Heart left ventricle (tissue), 16 donors: Measurements from ENCODE around the gene FNDC3B. TPM values are rescaled to one million over a fixed set of nuclear protein-coding genes. Genes with fewer than 3 reads are reported as not detected.

Source experiments
- ATAC-seq, 4 donors: fragments of 200-7000 bp; cut with Tn5 transposase; one replicate each; pipeline ENCODE4 v1.9.1; 2020 to 2022; ENCODE audit warnings: moderate library complexity in 4 of 4, mild to moderate bottlenecking in 3 of 4, moderate number of reproducible peaks in 1 of 4
- DNase-seq, 5 donors: peaks; one replicate each; pipeline ENCODE4 v3.0.0-alpha.2; 2020
- H3K27ac ChIP-seq, 12 donors: fragments of 200-600 bp; sonication (generic) in 4 of 12; one replicate each; pipeline versions ENCODE4 v1.5.0 to v1.8.0; 2016 to 2022; ENCODE audit warnings: mild to moderate bottlenecking in 2 of 12
- H3K27me3 ChIP-seq, 9 donors: fragments of 200-600 bp; sonication (generic) in 2 of 9; one replicate each; pipeline versions ENCODE4 v1.5.1 to v1.8.0; 2016 to 2022; ENCODE audit warnings: mild to moderate bottlenecking in 3 of 9
- H3K36me3 ChIP-seq, 9 donors: fragments of 200-600 bp; sonication (generic) in 2 of 9; one replicate each; pipeline versions ENCODE4 v1.5.0 to v1.8.0; 2018 to 2022; ENCODE audit warnings: mild to moderate bottlenecking in 2 of 9
- H3K4me1 ChIP-seq, 12 donors: fragments of 200-600 bp; sonication (generic) in 4 of 12; one replicate each; pipeline versions ENCODE4 v1.5.0 to v1.8.0; 2016 to 2022; ENCODE audit warnings: mild to moderate bottlenecking in 3 of 12
- H3K4me3 ChIP-seq, 12 donors: fragments of 200-600 bp; sonication (generic) in 4 of 12; one replicate each; pipeline versions ENCODE4 v1.5.0 to v1.8.0; 2017 to 2022; ENCODE audit warnings: mild to moderate bottlenecking in 9 of 12, moderate library complexity in 4 of 12
- H3K9me3 ChIP-seq, 12 donors: fragments of 200-600 bp; sonication (generic) in 4 of 12; one replicate each; pipeline versions ENCODE4 v1.5.0 to v1.8.0; 2016 to 2022; ENCODE audit warnings: mild to moderate bottlenecking in 1 of 12
- CTCF ChIP-seq, 12 donors: fragments of 200-600 bp; sonication (generic) in 4 of 12; IDR thresholded peaks; one replicate each; pipeline versions ENCODE4 v1.5.0 to v1.8.0; 2018 to 2022; ENCODE audit warnings: antibody characterized with exemption in 12 of 12, mild to moderate bottlenecking in 5 of 12
- POLR2A ChIP-seq, 2 donors: fragments of 450-650 bp; IDR thresholded peaks; one replicate each; pipeline ENCODE4 v1.6.1; 2017; ENCODE audit warnings: antibody characterized with exemption in 2 of 2, mild to moderate bottlenecking in 2 of 2, moderate library complexity in 2 of 2
- WGBS, 4 donors: extraction: QIAGEN DNeasy Blood & Tissue Kit in 2 of 4; methylation state at CpG; one replicate each; pipeline versions ENCODE4 v1.1.5 to v1.1.7; 2013 to 2018; 5-methylcytosine and 5-hydroxymethylcytosine counted together
- intact Hi-C, 10 donors: fragments of 100-400 bp; cut with DNase I; formaldehyde crosslinking; loops; one replicate each; pipeline versions ENCODE4 v1.11.1 to v1.14.2; 2022
- polyA plus RNA-seq, 2 donors: library from polyadenylated mRNA; stranded (reverse); fragments of 200-250 nt; gene quantifications; one replicate each; pipeline ENCODE4 v1.2.3, GENCODE V29; 2013
- total RNA-seq, 9 donors: library from RNA; depleted of rRNA in 2 of 9; stranded (reverse); fragments of >200 nt in 2 of 9; fragmentation: NEBNext Ultra II Directional in 3 of 9; extraction: Animal tissue kit (Norgen Biotek cat#: 25700) in 3 of 9; gene quantifications; one replicate each; pipeline versions ENCODE4 v1.1.0 to v1.2.4, GENCODE V29; 2016 to 2023
- donor health status: ischemic (EF 13 %, LVEDD 7.1; RV severe dilation, severe dysfunction).
- donor health status: healthy with polysubstance abuse.
- donor health status: DM: no; HTN: yes; CAD: no.
- donor health status: DM: no; HTN: no; CAD: no.
- donor health status: ischemic (EF 25% LVEDD 6.9; RV normal size, moderate dysfunction).
- donor health status: ischemic (EF 25% LVEDD 5.7; RV mildly dilated, moderate dysfunction).
- donor health status: healthy.
- donor health status: DM: yes; HTN: yes; CAD: no.
- donor health status: ischemic (EF 35%, LVEDD 5.7; RV mildly dilated, moderate dysfunction).
- donor health status: nonischemic (EF 11% LVEDD 7.7; RV severe dilation, severe dysfunction).
- donor health status: DM: yes; HTN: yes; CAD: no.
- donor health status: PGD.
- donor health status: ischemic (EF 29% LVEDD 5.4; RV normal size, mild dysfunction).
- donor health status: nonischemic (EF 23%, LVEDD 6.1; RV moderate dilation, normal function).

Gene FNDC3B
- total and polyA plus RNA-seq, 11 donors = 9.4 to 113 (median 68.2) TPM

DNA sequence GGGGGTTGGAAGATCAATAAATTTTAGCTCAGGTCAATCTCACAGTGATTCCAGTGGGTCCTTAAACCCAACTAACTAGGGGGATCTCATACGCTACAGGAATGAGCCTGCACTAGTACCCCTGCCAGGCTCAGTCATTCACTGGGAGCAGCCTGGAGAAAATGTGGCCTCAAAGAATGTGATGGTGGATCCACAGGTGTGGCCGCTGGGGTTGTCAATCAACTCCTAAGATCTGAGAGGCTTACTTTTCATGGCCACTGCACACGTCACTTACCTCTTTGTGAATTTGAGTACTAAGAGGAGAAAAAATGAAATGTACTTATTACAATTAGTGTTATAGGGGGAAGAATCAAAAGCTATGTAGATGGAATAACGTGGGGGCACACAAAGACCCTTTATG lies 17.5 kb upstream of the FNDC3B start:
- H3K4me1 ChIP-seq = no peaks in the 10 kb centered on the region
- H3K27ac ChIP-seq = no peak overlapping the region
- intact Hi-C loops = no loop called here
- WGBS, 4 donors = 91 to 99% (median 92%) methylated on average over 4 of the region's 4 CpGs
- ATAC-seq (no peak), DNase-seq (no peak)
- peaks cover 0 to 4% (median 0%) of the 10 kb centered on the region in 12 donors for H3K9me3 ChIP-seq
- H3K27me3 ChIP-seq = no peaks in the 10 kb centered on the region
- no peaks in the 10 kb centered on the region for H3K36me3 ChIP-seq
- H3K4me3 ChIP-seq = no peak overlapping the region
- TF ChIP-seq POLR2A (IDR thresholded peaks at IDR 0.05) = no peak
- TF ChIP-seq CTCF (IDR thresholded peaks at IDR 0.05) = no peak

DNA sequence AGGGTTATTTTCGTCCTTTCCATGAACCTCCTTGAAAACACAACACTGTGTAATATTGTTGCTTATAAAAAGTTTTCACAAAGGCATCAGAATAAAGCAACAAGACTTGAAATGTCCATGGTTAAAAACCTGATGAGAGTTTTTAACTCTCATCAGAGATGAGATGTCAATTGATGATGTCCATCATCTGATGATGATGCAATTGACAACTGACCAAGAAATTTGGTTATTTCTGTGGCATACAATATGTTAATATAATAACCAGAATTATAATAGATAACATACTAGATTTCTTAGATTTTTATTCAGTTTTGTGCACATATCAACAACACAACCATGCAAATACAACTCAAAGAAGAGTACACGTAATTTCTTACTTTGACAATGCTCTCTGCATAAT lies 15.5 kb upstream of the FNDC3B start:
- Histone ChIP-seq H3K4me1 (no peaks in the 10 kb centered on the region), H3K4me3 (no peak overlapping the region), H3K36me3 (no peaks in the 10 kb centered on the region), H3K27me3 (no peaks in the 10 kb centered on the region), H3K27ac (no peak overlapping the region), H3K9me3 (no peaks in the 10 kb centered on the region)
- DNase-seq (no peak), ATAC-seq (no peak)
- intact Hi-C loops = no loop called here
- 85 to 94% (median 89%) methylated on average over 2 of the region's 2 CpGs for WGBS, 4 donors
- TF ChIP-seq POLR2A (IDR thresholded peaks at IDR 0.05) (no peak), CTCF (IDR thresholded peaks at IDR 0.05) (no peak)

DNA sequence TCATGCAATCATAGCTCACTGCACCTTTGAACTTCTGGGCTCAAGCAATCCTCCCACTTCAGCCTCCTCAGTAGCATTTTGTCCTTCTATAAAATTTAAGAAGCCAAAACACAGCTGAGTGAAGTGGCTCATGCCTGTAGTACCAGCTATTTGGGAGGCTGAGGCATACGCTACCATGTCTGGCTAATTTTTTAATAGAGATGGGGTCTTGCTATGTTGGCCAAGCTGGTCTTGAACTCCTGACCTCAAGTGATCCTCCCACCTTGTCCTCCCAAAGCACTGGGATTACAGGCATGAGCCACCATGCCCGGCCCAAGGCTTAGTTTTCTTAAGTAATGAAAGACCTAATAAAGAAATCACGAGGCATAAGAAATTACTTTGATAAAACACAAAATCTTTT lies 14.7 kb upstream of the FNDC3B start:
- no peak for TF ChIP-seq POLR2A (IDR thresholded peaks at IDR 0.05)
- Histone ChIP-seq H3K9me3 (no peaks in the 10 kb centered on the region), H3K4me3 (no peak overlapping the region), H3K4me1 (no peaks in the 10 kb centered on the region), H3K36me3 (no peaks in the 10 kb centered on the region), H3K27me3 (no peaks in the 10 kb centered on the region), H3K27ac (no peak overlapping the region)
- ATAC-seq (no peak), DNase-seq (no peak)
- intact Hi-C loops = no loop called here
- 95 to 98% (median 97%) methylated on average over 3 of the region's 3 CpGs for WGBS, 4 donors

DNA sequence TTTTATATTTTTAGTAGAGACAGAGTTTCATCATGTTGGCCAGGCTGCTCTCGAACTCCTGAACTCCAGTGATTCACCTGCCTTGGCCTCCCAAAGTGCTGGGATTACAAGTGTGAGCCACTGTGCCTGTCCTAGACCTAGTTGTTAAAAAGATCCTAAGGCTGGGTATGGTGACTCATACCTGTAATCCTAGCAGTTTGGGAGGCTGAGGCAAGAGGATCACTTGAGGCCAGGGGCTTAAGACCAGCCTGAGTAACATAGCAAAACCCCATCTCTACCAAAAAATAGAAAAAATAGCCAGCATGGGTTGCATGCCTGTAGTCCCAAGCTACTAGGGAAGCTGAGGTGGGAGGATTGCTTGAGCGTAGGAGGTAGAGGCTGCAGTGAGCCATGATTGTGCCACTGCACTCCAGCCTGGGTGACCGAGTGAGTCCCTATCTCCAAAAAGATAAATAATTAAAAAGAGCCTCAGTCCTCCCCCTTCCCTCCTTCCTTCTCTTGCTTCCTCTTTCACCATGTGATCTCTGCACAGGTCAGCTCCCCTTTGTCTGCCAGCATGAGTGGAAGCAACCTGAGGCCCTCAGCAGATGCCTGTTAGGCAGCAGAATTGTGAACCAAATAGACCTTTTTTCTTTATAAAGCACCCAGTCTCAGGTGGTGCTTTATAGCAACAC lies 9.8 kb upstream of the FNDC3B start:
- Histone ChIP-seq H3K36me3 (no peaks in the 10 kb centered on the region), H3K9me3 (no peaks in the 10 kb centered on the region), H3K4me1 (no peaks in the 10 kb centered on the region), H3K27ac (no peak overlapping the region), H3K27me3 (no peaks in the 10 kb centered on the region), H3K4me3 (no peak overlapping the region)
- 87 to 91% (median 90%) methylated on average over 3 of the region's 3 CpGs for WGBS, 4 donors
- no peak for DNase-seq
- intact Hi-C loops = loop anchor here in 5 of 10 donors (10.0 kb wide), 6 partner anchors 185 to 635 kb away; partner anchors contain the start of gene TMEM212 (in 1 of the 5)
- TF ChIP-seq CTCF (IDR thresholded peaks at IDR 0.05) (no peak), POLR2A (IDR thresholded peaks at IDR 0.05) (no peak)
- no peak for ATAC-seq

DNA sequence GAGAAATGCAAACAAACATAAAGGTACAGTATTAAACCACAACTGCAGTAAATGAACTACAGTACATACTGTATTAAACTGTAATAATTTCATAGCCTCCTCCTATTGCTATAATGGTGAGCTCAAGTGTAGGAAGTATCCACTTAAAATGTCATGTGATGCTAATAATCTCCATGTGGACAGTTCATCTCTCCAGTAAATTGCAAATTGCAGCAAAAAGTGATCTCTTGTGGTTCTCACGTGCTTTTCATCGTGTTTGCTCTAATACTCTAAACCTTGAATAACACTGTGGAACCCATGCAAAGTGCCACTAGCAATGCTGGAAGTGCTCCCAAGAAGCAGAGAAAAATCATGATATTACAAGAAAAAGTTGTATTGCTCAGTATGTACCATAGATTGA lies 9.2 kb upstream of the FNDC3B start:
- Histone ChIP-seq H3K36me3 (no peaks in the 10 kb centered on the region), H3K27ac (no peak overlapping the region), H3K4me3 (no peak overlapping the region), H3K9me3 (no peaks in the 10 kb centered on the region), H3K27me3 (no peaks in the 10 kb centered on the region), H3K4me1 (peaks cover 0 to 3% (median 0%) of the 10 kb centered on the region in 12 donors)
- ATAC-seq (no peak), DNase-seq (no peak)
- 93 to 97% (median 95%) methylated on average over 2 of the region's 2 CpGs for WGBS, 4 donors
- intact Hi-C loops = loop anchor here in 5 of 10 donors (10.0 kb wide), 6 partner anchors 185 to 635 kb away; partner anchors contain the start of gene TMEM212 (in 1 of the 5)
- no peak for TF ChIP-seq POLR2A (IDR thresholded peaks at IDR 0.05)
- no peak for TF ChIP-seq CTCF (IDR thresholded peaks at IDR 0.05)
